Natural killer cell (primary cell): ENCODE results near the gene GABPB2. TPM values are rescaled to one million over a fixed set of nuclear protein-coding genes. Genes with fewer than 3 reads are reported as not detected.

ENCODE experiments used
- ATAC-seq, 3 donors: fragments of 150-1000 bp in 2 of 3; fragments of 200-7000 bp in 1 of 3; cut with Tn5 transposase; 1 replicate in 1 of 3; 2 replicates in 2 of 3; pipeline ENCODE4 v1.10.0; 2021; ENCODE audit warnings: mild to moderate bottlenecking in 2 of 3, moderate library complexity in 2 of 3
- DNase-seq, 2 donors: peaks; one replicate each; pipeline versions ENCODE4 v3.0.0 to v3.0.0-alpha.2; 2013 to 2021; ENCODE audit warnings: mixed read lengths in 1 of 2
- H3K27ac ChIP-seq: one replicate; pipeline ENCODE4 v1.5.1; 2013; ENCODE audit warnings: mild to moderate bottlenecking, low read length
- H3K27me3 ChIP-seq: one replicate; pipeline ENCODE4 v1.6.1; 2013; ENCODE audit warnings: low read length; ENCODE audit not compliant: control insufficient read depth, insufficient read depth
- H3K36me3 ChIP-seq: one replicate; pipeline ENCODE4 v1.6.1; 2013; ENCODE audit warnings: low read length; ENCODE audit not compliant: control insufficient read depth, insufficient read depth
- H3K4me1 ChIP-seq: one replicate; pipeline ENCODE4 v1.6.1; 2013; ENCODE audit warnings: low read length; ENCODE audit not compliant: control insufficient read depth, insufficient read depth
- H3K4me3 ChIP-seq: one replicate; pipeline ENCODE4 v1.5.1; 2013; ENCODE audit warnings: low read length
- H3K9me3 ChIP-seq: one replicate; pipeline ENCODE4 v1.6.1; 2013; ENCODE audit warnings: low read length; ENCODE audit not compliant: control insufficient read depth, insufficient read depth
- H3K27ac Mint-ChIP-seq, 2 donors: one replicate each; pipeline ENCODE4 v1.8.0; 2022; ENCODE audit warnings: mild to moderate bottlenecking in 2 of 2, mixed read lengths in 2 of 2, moderate library complexity in 1 of 2
- H3K27me3 Mint-ChIP-seq, 2 donors: one replicate each; pipeline ENCODE4 v1.8.0; 2022; ENCODE audit warnings: low read depth in 2 of 2, mixed read lengths in 2 of 2
- H3K36me3 Mint-ChIP-seq: one replicate; pipeline ENCODE4 v1.8.0; 2022; ENCODE audit warnings: mixed read lengths
- H3K4me1 Mint-ChIP-seq, 2 donors: one replicate each; pipeline ENCODE4 v1.8.0; 2022; ENCODE audit warnings: mixed read lengths in 2 of 2
- H3K4me3 Mint-ChIP-seq: one replicate; pipeline ENCODE4 v1.8.0; 2022; ENCODE audit warnings: mild to moderate bottlenecking, moderate library complexity, mixed read lengths
- H3K9me3 Mint-ChIP-seq, 2 donors: one replicate each; pipeline ENCODE4 v1.8.0; 2022; ENCODE audit warnings: mixed read lengths in 2 of 2
- CTCF ChIP-seq: fragments of 200-600 bp; IDR thresholded peaks from one replicate; pipeline ENCODE4 v1.8.0; 2022; ENCODE audit warnings: antibody characterized with exemption
- WGBS: methylation state at CpG from one replicate; pipeline ENCODE4 v1.1.7; 2013; ENCODE audit warnings: missing lambda C conversion rate; ENCODE audit not compliant: insufficient coverage; 5-methylcytosine and 5-hydroxymethylcytosine counted together
- intact Hi-C: fragments of 100-400 bp; cut with micrococcal nuclease; formaldehyde crosslinking; loops from one replicate; pipeline ENCODE4 v1.14.2; 2022
- total RNA-seq, 4 donors: library from RNA; stranded (reverse); fragments of 120-200 nt in 1 of 4; gene quantifications; one replicate each; pipeline versions ENCODE4 v1.2.3 to v1.2.4, GENCODE V29; 2013 to 2022

GABPB2 gene
- total RNA-seq, 3 donors from 2014 or later (not counting 1 experiment from before 2014, with no cell fraction given): 27.4 to 34.0 (median 30.6) TPM

- no peaks in the 10 kb centered on the region for H3K36me3 Mint-ChIP-seq
- ATAC-seq (no peak), DNase-seq (peak in 1 of 2 donors; percentile 18)
- Histone ChIP-seq H3K4me3 (no peak overlapping the region), H3K9me3 (no peaks in the 10 kb centered on the region), H3K27me3 (no peaks in the 10 kb centered on the region), H3K27ac (peak overlapping the region; percentile 0), H3K36me3 (peaks cover 19% of the 10 kb centered on the region), H3K4me1 (peaks cover 49% of the 10 kb centered on the region)
- peak overlapping the region; percentile 89 to 96 for H3K27ac Mint-ChIP-seq
- peaks cover 45 to 58% of the 10 kb centered on the region in 2 donors for H3K4me1 Mint-ChIP-seq
- H3K4me3 Mint-ChIP-seq: peak overlapping the region; percentile 96
- intact Hi-C loops: loop anchor here (5.0 kb wide), 2 partner anchors 181 to 596 kb away; no protein-coding TSS in a partner anchor
- no peaks in the 10 kb centered on the region for H3K27me3 Mint-ChIP-seq
- no peaks in the 10 kb centered on the region for H3K9me3 Mint-ChIP-seq
- TF ChIP-seq CTCF: no peak
- 51% methylated on average over 5 of the region's 5 CpGs for WGBS
Observed at GRCh38 chr1:151158326-151158725, 87.8 kb downstream of the GABPB2 start.

DNA sequence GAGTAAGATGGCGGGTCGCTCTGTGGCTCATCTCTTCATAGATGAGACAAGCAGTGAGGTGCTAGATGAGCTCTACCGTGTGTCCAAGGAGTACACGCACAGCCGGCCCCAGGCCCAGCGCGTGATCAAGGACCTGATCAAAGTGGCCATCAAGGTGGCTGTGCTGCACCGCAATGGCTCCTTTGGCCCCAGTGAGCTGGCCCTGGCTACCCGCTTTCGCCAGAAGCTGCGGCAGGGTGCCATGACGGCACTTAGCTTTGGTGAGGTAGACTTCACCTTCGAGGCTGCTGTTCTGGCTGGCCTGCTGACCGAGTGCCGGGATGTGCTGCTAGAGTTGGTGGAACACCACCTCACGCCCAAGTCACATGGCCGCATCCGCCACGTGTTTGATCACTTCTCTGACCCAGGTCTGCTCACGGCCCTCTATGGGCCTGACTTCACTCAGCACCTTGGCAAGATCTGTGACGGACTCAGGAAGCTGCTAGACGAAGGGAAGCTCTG lies 88.2 kb downstream of the GABPB2 start:
- H3K4me3 ChIP-seq: no peak overlapping the region
- intact Hi-C loops: loop anchor here (5.0 kb wide), 2 partner anchors 182 to 596 kb away; no protein-coding TSS in a partner anchor
- peak in 1 of 2 donors; percentile 24 for DNase-seq
- H3K27me3 ChIP-seq: no peaks in the 10 kb centered on the region
- H3K4me1 Mint-ChIP-seq: peaks cover 45 to 58% of the 10 kb centered on the region in 2 donors
- H3K27me3 Mint-ChIP-seq: no peaks in the 10 kb centered on the region
- peaks cover 19% of the 10 kb centered on the region for H3K36me3 ChIP-seq
- H3K27ac Mint-ChIP-seq: peak overlapping the region; percentile 89 to 96
- 84% methylated on average over 22 of the region's 22 CpGs for WGBS
- H3K36me3 Mint-ChIP-seq: no peaks in the 10 kb centered on the region
- no peak for ATAC-seq
- no peaks in the 10 kb centered on the region for H3K9me3 Mint-ChIP-seq
- peak overlapping the region; percentile 96 for H3K4me3 Mint-ChIP-seq
- no peaks in the 10 kb centered on the region for H3K9me3 ChIP-seq
- TF ChIP-seq CTCF: no peak
- H3K27ac ChIP-seq: peak overlapping the region; percentile 41
- peaks cover 49% of the 10 kb centered on the region for H3K4me1 ChIP-seq

DNA sequence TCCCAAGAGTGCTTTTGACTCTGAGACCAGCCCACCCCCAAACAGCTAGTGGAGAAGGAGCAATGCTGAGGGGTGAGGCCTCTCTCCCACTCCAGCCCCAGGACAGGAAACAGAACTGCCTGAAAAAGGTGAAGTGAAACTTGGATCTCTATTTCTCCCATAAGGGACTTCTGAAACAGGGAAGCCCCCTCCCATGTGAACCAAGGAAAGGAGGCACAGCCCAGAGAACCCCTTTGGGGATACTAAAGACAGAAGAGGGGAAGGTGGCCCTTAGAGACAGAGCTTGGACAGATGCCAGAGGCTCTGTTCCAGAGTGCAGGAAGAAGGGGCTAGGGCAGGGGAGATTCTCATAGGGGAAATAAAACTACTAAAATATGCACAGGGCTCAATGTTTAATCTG lies 88.8 kb downstream of the GABPB2 start:
- H3K4me3 Mint-ChIP-seq: peak overlapping the region; percentile 64
- intact Hi-C loops: loop anchor here (5.0 kb wide), 2 partner anchors 182 to 597 kb away; no protein-coding TSS in a partner anchor
- no peak for ATAC-seq

More for the DNA sequence above, 88.8 kb downstream of the GABPB2 start:
- no peaks in the 10 kb centered on the region for H3K9me3 ChIP-seq
- Mint-ChIP-seq H3K4me1 (peaks cover 45 to 58% of the 10 kb centered on the region in 2 donors), H3K36me3 (no peaks in the 10 kb centered on the region), H3K27me3 (no peaks in the 10 kb centered on the region), H3K27ac (peak overlapping the region; percentile 82 to 89), H3K9me3 (no peaks in the 10 kb centered on the region)
- no peak for TF ChIP-seq CTCF
- H3K27me3 ChIP-seq: no peaks in the 10 kb centered on the region
- peak overlapping the region; percentile 41 for H3K27ac ChIP-seq
- no peak overlapping the region for H3K4me3 ChIP-seq
- H3K4me1 ChIP-seq: peaks cover 49% of the 10 kb centered on the region
- no peak for DNase-seq
- peaks cover 23% of the 10 kb centered on the region for H3K36me3 ChIP-seq
